HG02798 (cell line): ENCODE results near the gene SDC1.
A peak's percentile ranks its signal among the peaks of the same experiment; 100 is the strongest.

ENCODE experiments used
- ATAC-seq: cut with Tn5 transposase; IDR thresholded peaks from one replicate; pipeline ENCODE4 v1.9.1; 2021; ENCODE audit warnings: mild to moderate bottlenecking; ENCODE audit not compliant: unreplicated experiment, poor library complexity

The SDC1 gene

DNA sequence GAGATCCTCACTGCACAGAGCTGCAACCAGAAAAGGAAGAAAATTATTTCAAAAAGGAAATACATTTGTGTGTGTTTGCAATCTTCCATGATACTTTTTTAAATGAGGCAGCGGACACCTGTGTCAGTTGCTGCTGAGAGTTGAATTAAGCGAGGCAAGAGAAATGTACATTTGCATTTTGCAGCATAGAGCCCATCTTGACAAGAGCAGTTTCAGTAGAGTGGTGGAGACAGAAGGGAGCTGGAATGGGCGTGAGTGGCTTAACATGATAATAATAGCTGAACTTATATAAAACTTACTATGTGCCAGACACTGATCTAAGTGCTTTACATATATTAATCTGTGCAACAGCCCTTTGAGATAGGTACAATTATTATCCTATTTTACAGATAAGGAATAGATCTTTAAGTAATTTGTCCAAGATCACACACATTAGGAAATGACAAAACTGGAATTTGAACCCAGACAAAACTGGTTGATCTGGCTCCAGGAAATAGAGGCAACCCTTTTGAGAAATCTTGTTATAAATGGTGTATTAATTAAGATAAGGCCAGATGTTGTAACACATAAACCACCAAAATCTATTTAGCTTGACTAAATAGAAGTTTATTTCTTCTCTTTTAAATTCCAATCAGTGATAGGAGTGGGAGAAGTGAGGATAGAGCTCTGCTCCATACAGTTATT is 68.7 kb downstream of the SDC1 start:
- peak; percentile 48 for ATAC-seq

GRCh38 chr2:20153131-20153851 is 71.6 kb downstream of the SDC1 start:
- no peak for ATAC-seq

- peak; percentile 81 for ATAC-seq
These were observed 73.9 kb downstream of the SDC1 start for GRCh38 chr2:20150806-20151571.
